Stimulated activated CD8-positive, alpha-beta memory T cell treated with anti-CD3 and anti-CD28 coated beads, Interleukin-2, amount 100 ng/mL, for 48 hours (primary cell): ENCODE measurements around the gene OR2T2.
"Not testable (repeated sequence)": the region's sequence is repeated elsewhere in the genome, so short reads cannot be mapped to it uniquely, and the experiment has no call there.

Source experiments
- DNase-seq, 2 donors: peaks; one replicate each; pipeline ENCODE4 v3.0.0-alpha.2; 2020; ENCODE audit warnings: low read depth in 2 of 2

OR2T2 gene

GRCh38 chr1:248445399-248445798 lies at the start of gene OR2T2:
Gene OR2T2, plus strand, starts transcription at chr1:248445637. Its CDS starts 7,161 bp downstream, at chr1:248452798.
- not testable (repeated sequence) for DNase-seq

- no peak for DNase-seq
Measured at GRCh38 chr1:248402748-248403147, 42.7 kb upstream of the OR2T2 start, which contains the start of gene OR2T1. Gene OR2T1, plus strand, starts transcription at chr1:248403048. Its CDS starts 3,100 bp downstream, at chr1:248406148.

DNA sequence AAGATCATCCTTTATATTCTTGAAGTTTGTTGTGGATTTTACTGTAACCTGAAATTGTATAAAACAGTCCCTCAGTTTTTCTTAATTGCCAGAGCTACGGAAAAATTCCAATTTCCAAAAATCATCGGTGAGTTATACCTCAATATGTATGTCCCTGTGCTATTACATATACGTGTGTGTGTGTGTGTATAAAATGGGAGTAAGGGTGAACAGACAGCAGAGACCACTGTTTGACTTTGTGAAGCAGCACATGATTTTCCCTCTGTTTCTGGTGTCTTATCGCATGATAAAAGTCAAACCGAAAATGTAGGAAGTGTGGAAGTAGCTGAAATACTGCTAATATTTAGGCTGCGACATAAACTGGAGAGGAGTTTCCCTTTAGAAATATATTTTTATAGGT lies 41.4 kb upstream of the OR2T2 start:
- DNase-seq: no peak

- DNase-seq: no peak
Measured at GRCh38 chr1:248406721-248407692, 38.4 kb upstream of the OR2T2 start.

DNA sequence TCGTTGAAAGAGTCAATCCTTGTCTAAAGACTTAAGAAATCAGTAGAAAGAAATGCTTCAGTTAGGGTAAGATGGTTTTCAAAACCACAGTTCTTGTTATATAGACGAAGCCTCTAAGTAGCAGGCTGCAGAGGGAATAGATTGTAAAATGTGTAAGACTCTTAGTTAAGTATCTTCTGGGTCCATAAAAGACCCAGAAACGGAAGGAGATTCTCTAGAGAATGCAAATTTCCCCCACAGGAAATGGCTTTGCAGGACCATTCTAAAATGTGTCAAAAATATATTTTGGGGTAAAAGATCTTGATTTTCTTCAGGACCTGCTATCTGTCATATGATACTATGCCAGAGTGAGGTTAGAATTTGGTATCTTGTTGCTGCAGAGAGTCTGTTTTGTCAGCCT lies 29.2 kb upstream of the OR2T2 start:
- no peak for DNase-seq

GRCh38 chr1:248417854-248418253 lies 27.6 kb upstream of the OR2T2 start:
- DNase-seq: no peak

DNA sequence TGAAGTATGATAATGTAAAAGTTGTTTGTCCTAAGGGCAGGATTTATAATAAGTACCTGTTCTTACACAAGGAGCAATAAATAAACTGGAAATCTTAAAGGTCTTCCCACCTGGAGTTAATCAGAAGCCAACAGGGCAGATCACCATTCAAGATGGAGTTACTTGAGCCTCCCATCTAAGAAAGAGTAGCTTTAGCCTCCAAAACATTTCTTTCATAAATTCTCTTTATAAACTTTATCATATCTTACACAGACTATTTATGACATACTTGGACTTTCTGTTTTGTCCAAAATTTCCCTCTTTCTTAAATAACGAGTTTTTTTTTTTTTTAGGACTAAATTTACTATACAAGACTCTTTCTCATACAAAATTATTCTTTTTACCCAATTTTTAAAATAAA lies 24.1 kb upstream of the OR2T2 start:
- no peak for DNase-seq

GRCh38 chr1:248427526-248428191 lies 17.8 kb upstream of the OR2T2 start:
- not testable (repeated sequence) for DNase-seq

- DNase-seq: not testable (repeated sequence)
Measured at GRCh38 chr1:248428192-248428533, 17.3 kb upstream of the OR2T2 start.

GRCh38 chr1:248431683-248432082 lies 13.8 kb upstream of the OR2T2 start:
- not testable (repeated sequence) for DNase-seq

GRCh38 chr1:248432201-248432600 lies 13.2 kb upstream of the OR2T2 start:
- DNase-seq: not testable (repeated sequence)

DNA sequence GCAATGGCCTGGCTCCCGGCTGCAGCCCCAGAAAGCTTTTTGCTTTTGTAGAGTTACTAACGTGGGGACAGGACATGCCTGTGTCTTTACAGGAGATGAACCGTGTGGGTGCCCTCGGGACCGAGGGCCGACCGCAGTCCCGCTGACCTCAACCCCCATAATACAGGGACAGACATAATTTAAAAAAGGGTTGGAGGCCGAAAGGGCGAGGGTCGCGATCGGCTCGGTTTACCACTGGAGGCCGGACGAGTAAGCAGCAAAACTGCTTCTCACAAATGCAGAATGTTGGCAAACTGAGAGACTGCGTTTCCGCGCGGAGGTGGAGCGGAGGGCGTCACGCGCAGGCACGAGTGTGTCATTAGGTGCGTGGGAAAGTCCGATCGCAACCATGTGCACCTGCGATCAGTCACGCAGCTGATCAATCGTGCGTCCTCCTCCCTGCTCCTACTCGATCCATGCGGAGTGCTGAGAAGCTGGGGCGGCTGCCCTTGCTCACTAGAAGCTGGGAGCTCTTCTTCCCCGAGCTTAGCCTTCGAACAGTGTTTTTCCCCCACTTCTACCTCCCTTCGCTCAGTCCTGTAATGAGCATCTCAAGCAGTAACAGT lies 11.5 kb upstream of the OR2T2 start:
- DNase-seq: not testable (repeated sequence)

DNA sequence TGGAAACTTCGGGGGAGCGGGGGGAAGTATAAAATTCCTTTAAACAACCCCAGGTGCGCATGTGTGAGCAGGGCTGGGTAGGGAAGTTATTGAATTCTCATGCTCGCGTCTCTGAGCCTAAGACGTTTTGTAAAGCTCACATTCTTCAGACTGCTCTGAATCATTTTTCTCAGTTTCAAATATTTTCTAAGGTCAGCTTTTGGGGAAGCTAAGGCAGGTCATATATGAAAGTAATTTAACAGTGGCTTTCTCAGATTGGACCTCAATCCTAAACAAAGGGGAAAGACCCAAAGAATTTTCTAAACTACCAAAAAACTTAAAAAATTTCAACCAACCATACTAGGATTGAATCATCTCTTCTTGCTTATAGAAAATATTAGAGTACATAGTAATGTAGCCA lies 10.5 kb upstream of the OR2T2 start:
- not testable (repeated sequence) for DNase-seq

DNA sequence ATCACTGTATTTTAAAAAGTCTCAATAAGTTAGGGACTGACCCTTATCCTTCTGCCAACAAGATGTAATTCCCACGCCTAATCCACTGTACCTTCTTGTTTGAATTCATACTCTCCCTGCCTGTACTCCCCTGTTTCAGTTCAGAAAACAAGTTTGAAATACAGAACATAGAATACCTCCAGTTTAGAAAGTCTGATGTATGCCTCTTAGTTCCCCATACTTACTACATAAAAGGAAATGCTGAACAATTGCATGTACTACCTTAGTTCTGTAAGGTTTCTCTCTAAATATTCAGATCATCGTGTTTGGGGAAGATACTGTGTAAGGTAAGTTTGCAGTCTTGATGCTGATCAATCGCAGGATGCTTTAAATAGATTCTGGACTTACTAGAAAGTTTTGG lies 9.1 kb upstream of the OR2T2 start:
- not testable (repeated sequence) for DNase-seq

GRCh38 chr1:248438668-248439067 lies 6.8 kb upstream of the OR2T2 start:
- DNase-seq: not testable (repeated sequence)

DNA sequence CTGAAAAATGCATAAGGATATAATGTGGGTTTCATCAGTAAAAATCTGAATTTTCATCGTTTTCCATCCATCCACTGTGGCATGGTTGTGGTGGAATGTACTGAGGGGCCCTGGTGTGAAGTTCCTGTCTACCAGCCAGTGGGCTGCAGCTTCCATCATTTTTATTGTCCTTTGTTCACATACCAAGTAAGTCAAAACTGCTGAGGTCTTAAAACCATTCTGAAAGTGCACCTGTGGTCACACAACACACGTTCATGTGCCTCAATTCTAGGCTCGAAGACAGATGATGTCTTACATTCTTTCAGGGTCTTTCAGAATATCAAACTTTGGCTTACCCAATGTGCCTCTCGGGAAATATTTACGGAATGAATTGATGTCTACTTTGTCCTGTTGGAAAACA lies 6.2 kb upstream of the OR2T2 start:
- not testable (repeated sequence) for DNase-seq

DNA sequence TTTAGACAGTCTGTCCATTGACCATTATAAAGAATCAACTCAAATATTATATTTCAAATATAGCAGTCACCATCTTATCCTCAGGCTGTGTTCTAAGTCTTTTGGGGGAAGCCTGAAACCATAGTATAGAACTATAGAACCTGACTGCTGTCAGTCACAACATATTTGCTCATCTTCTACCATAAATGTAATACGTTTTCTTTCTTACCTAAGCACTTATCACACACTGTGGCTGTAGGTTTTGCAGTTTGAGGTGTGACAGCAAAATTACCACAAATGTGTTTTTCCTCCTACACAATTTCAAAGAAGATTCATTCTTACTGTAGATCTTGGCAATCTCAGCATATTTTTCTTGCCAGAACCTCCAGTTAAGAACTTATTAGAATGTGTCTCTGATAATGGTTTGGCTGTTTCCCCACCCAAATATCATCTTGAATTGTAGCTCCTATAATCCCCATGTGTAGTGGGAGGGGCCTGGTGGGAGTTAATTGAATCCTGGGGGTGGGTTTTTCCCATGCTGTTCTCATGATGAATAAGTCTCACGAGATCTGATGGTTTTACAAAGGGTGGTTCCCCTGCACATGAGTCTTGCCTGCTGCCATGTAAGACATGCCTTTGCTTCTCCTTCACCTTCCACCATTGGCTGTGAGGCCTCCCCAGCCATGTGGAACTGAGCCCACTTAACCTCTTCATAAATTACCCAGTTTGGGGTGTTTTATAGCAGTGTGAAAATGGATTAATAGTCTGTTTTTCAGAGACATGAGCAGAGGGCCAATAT lies 2.7 kb upstream of the OR2T2 start:
- DNase-seq: not testable (repeated sequence)

- not testable (repeated sequence) for DNase-seq
Measured at GRCh38 chr1:248444603-248445002, 834 bp upstream of the OR2T2 start.

- not testable (repeated sequence) for DNase-seq
Measured at GRCh38 chr1:248448409-248449074, 3.1 kb downstream of the OR2T2 start.

DNA sequence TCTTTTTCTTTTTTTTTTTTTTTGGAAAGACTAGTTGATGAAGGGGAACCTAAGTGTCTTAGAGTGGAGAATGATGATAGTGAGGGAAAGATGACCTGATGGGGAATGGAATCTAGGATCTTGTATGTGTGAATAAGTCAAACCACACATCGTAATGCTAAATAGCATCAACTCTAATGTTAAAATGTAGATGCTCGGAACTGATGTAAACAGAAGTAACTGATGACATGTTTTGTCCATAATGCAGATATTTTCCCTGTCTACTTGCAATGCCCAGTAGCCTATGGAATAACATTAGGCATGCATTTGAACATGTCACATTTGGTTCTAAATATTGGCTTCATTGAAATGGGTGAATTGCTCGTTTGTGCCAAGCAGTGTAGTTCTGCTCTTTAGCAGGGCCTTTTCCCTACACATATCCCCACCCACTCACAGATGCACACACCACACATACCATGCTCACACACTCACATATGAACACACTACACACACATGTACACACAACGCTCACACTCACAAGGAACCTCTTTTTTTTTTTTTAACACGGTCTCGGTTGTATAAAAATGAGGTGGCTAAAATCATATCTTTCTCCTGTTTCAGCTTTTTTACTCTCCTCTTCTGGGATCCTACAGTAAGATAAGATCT lies 4.5 kb downstream of the OR2T2 start:
- DNase-seq: not testable (repeated sequence)
